ENCODE results near the gene ADGRF1.

- TF ChIP-seq POLR2AphosphoS5 (IDR thresholded peaks at IDR 0.05; ENCODE audit: borderline replicate concordance, low read depth, low read length) (no peak), EZH2 (IDR thresholded peaks at IDR 0.05) (no peak)
Measured at GRCh38 chr6:46993846-46994245, 48.3 kb downstream of the ADGRF1 start.
